IPS-18a (cell line): ENCODE data around the gene MRGPRF.

Source experiments
- H3K27ac ChIP-seq: one replicate; pipeline ENCODE4 v1.5.1; 2013; ENCODE audit warnings: low read length
- H3K27me3 ChIP-seq: one replicate; pipeline ENCODE4 v1.6.1; 2013; ENCODE audit warnings: mild to moderate bottlenecking, low read length; ENCODE audit not compliant: control insufficient read depth, insufficient read depth
- H3K36me3 ChIP-seq: one replicate; pipeline ENCODE4 v1.6.1; 2013; ENCODE audit warnings: low read depth, low read length; ENCODE audit not compliant: control insufficient read depth
- H3K4me1 ChIP-seq: one replicate; pipeline ENCODE4 v1.6.1; 2013; ENCODE audit warnings: low read depth, low read length; ENCODE audit not compliant: control insufficient read depth
- H3K4me3 ChIP-seq: one replicate; pipeline ENCODE4 v1.5.1; 2013; ENCODE audit warnings: low read length
- H3K9ac ChIP-seq: one replicate; pipeline ENCODE4 v1.6.1; 2013; ENCODE audit warnings: mild to moderate bottlenecking, low read length, moderate library complexity
- H3K9me3 ChIP-seq: one replicate; pipeline ENCODE4 v1.6.1; 2013; ENCODE audit warnings: low read depth, low read length; ENCODE audit not compliant: control insufficient read depth

MRGPRF gene

GRCh38 chr11:69012092-69013008 lies 696 bp downstream of the MRGPRF start:
- peak overlapping the region; percentile 47 for H3K4me3 ChIP-seq
- no peaks in the 10 kb centered on the region for H3K36me3 ChIP-seq
- H3K27ac ChIP-seq: no peak overlapping the region
- peaks cover 25% of the 10 kb centered on the region for H3K27me3 ChIP-seq
- peak overlapping the region; percentile 22 for H3K9ac ChIP-seq
- H3K9me3 ChIP-seq: no peaks in the 10 kb centered on the region
- peaks cover 32% of the 10 kb centered on the region for H3K4me1 ChIP-seq

GRCh38 chr11:69011624-69012091 lies 1.4 kb downstream of the MRGPRF start:
- Histone ChIP-seq H3K27ac (no peak overlapping the region), H3K4me1 (peaks cover 32% of the 10 kb centered on the region), H3K36me3 (no peaks in the 10 kb centered on the region), H3K9ac (no peak overlapping the region), H3K4me3 (no peak overlapping the region), H3K9me3 (no peaks in the 10 kb centered on the region), H3K27me3 (peaks cover 25% of the 10 kb centered on the region)

DNA sequence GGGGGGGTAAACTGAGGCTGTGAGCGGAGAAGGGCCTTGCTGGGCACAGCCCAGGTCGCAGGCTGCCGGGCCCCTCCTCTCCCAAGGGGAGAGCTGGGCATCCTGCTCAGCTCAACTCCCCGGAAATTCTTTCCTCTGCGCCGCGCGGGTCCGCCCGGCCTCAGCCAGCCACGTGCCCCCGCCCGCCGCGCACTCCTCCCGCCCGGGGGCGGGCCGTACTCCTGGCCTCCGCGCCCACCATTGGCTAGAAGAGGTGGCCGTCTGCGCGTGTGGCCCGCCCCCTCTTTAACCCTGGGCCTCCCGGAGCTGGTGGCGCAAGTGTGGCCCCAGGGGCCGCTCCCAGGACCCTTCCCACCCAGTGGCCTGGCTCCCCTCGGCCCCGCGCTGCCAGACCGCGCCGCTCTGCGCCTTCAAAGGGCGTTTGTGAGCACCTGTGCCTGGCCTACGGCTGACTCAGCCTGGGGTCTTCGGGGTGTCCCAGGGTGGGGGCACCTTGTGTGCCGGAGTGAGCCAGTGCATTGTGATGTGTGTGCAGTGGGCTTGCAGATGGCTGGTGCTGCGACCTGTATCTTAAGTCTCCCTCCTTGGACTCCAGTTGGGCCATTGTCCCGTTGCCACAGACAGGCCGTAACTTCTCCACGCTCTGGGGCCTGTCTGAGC lies 2.0 kb downstream of the MRGPRF start:
- H3K27me3 ChIP-seq: peaks cover 25% of the 10 kb centered on the region
- H3K27ac ChIP-seq: no peak overlapping the region
- H3K9ac ChIP-seq: no peak overlapping the region
- peaks cover 32% of the 10 kb centered on the region for H3K4me1 ChIP-seq
- peak overlapping the region; percentile 51 for H3K4me3 ChIP-seq
- H3K9me3 ChIP-seq: no peaks in the 10 kb centered on the region
- H3K36me3 ChIP-seq: no peaks in the 10 kb centered on the region

- Histone ChIP-seq H3K9me3 (no peaks in the 10 kb centered on the region), H3K4me3 (peak overlapping the region; percentile 51), H3K4me1 (peaks cover 32% of the 10 kb centered on the region), H3K9ac (no peak overlapping the region), H3K36me3 (no peaks in the 10 kb centered on the region), H3K27me3 (peaks cover 25% of the 10 kb centered on the region), H3K27ac (no peak overlapping the region)
Measured at GRCh38 chr11:69010361-69010891, 2.6 kb downstream of the MRGPRF start.

DNA sequence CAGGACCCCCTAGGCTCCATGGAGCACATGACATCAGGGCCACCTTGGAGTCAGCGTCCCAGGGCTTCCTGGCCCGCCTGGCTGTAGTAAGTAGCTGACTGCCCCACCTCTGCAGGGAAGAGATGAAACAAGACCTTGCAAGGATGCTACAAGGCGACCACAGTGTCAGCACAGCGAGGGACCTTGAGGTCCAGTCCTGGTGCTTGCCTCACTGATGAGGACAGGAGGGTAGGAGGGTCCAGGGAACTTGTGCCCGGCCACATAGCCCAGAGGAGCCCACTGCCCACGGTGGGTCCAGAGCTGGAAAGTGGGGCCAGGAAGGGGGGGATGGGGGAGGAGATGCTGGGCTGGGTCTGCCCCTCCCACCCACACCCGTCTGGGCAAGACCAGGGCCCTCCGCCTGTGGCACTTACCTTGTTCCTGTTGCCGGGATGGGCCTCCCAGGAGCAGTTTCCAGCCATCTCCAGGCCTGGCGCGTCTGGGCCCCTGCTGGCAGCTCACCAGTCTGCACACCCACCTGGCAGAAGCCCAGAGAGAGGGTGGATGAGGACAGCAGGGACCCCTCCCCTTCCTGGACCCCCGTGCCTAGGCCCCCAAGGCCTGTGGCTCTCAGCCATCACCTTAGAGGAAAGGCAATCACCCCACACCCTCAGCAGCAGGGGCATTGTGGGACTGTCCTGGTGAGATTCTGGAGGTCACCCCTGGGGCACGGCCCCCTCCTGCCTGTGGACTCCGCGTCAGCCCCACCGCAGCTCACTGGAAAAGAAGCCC lies 3.4 kb downstream of the MRGPRF start:
- Histone ChIP-seq H3K4me3 (no peak overlapping the region), H3K27me3 (peaks cover 25% of the 10 kb centered on the region), H3K9ac (no peak overlapping the region), H3K36me3 (no peaks in the 10 kb centered on the region), H3K4me1 (peaks cover 31% of the 10 kb centered on the region), H3K9me3 (no peaks in the 10 kb centered on the region), H3K27ac (no peak overlapping the region)

GRCh38 chr11:69008737-69009440 lies 4.2 kb downstream of the MRGPRF start:
- no peak overlapping the region for H3K9ac ChIP-seq
- no peak overlapping the region for H3K4me3 ChIP-seq

DNA sequence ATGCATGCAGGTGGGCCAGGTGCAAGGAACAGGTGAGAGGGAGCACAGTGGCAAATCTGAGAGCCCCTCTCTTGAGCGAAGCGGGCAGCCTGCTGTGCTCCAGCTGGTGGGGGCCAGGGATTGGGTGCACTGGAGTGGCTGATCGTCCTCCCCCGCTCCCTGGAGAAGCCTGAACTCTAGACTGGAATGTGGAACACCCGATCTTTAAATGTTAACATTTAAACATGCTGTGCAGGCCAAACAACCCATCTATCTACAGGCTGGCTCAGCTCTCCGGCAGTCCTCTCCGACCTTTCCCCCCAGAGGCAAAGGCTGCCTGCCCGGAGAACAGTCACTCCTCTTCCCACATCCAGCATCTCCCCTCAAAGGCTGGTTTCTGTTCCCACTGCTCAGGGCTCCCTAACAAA lies 5.1 kb downstream of the MRGPRF start:
- H3K36me3 ChIP-seq: no peaks in the 10 kb centered on the region
- H3K4me1 ChIP-seq: peaks cover 17% of the 10 kb centered on the region
- H3K4me3 ChIP-seq: no peak overlapping the region
- H3K27ac ChIP-seq: no peak overlapping the region
- H3K9me3 ChIP-seq: no peaks in the 10 kb centered on the region
- no peak overlapping the region for H3K9ac ChIP-seq
- H3K27me3 ChIP-seq: peaks cover 15% of the 10 kb centered on the region

More at GRCh38 chr11:69008737-69009440, 4.2 kb downstream of the MRGPRF start:
- peaks cover 20% of the 10 kb centered on the region for H3K27me3 ChIP-seq
- no peaks in the 10 kb centered on the region for H3K9me3 ChIP-seq
- H3K27ac ChIP-seq: no peak overlapping the region
- peaks cover 23% of the 10 kb centered on the region for H3K4me1 ChIP-seq
- H3K36me3 ChIP-seq: no peaks in the 10 kb centered on the region

DNA sequence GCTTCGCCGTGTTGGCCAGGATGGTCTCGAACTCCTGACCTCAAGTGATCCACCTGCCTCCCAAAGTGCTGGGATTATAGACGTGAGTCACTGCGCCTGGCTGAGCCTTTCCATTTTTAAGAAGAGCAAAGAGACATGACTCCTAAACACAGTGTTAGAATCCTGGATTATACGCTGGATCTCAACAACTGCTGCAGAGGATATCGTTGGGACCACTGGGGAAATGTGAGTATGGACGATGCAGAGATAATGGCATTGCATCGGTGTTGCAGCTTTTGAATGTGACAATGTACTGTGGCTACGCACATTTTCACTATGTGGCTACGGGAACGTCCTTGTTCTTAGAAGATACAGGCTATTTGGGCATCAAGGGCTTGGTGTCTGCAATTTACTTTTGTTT lies 6.2 kb downstream of the MRGPRF start:
- no peak overlapping the region for H3K27ac ChIP-seq
- peaks cover 6% of the 10 kb centered on the region for H3K27me3 ChIP-seq
- H3K4me3 ChIP-seq: no peak overlapping the region
- H3K9me3 ChIP-seq: no peaks in the 10 kb centered on the region
- no peaks in the 10 kb centered on the region for H3K36me3 ChIP-seq
- H3K9ac ChIP-seq: no peak overlapping the region
- peaks cover 10% of the 10 kb centered on the region for H3K4me1 ChIP-seq

DNA sequence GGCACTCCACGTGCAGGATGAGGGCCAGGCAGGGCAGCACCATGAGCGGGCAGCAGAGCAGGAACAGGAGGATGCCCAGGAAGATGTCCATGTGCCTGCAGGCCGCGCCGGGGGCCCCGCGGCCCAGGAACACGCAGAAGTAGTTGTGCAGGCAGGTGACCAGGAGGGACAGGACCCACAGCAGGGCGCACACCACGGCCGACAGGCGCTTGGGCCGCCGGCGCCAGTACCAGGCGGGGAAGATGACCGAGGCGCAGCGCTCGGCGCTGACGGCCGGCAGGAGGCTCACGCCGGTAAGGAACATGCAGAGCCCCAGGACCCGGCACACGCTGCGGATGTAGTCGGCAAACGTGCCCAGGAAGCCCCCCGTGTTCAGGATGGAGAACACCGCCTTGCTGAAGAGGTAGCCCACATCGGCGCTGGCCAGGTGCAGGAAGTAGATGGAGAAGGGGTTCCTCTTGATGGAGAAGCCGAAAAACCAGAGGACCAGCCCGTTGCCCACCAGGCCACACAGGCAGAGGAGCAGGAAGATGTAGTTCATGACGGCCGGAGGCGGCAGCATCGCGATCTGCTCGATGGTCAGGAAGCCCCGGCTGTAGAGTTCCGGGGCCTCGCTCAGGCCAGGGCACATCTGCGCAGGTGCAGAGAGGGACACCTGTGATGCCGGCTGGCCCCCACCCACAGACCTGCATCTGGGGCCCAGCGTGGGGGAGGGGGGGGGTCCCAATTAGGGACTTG lies 7.2 kb downstream of the MRGPRF start:
- H3K4me1 ChIP-seq: peaks cover 5% of the 10 kb centered on the region
- no peaks in the 10 kb centered on the region for H3K36me3 ChIP-seq
- H3K4me3 ChIP-seq: no peak overlapping the region
- no peak overlapping the region for H3K27ac ChIP-seq
- no peaks in the 10 kb centered on the region for H3K27me3 ChIP-seq
- H3K9me3 ChIP-seq: no peaks in the 10 kb centered on the region
- no peak overlapping the region for H3K9ac ChIP-seq

DNA sequence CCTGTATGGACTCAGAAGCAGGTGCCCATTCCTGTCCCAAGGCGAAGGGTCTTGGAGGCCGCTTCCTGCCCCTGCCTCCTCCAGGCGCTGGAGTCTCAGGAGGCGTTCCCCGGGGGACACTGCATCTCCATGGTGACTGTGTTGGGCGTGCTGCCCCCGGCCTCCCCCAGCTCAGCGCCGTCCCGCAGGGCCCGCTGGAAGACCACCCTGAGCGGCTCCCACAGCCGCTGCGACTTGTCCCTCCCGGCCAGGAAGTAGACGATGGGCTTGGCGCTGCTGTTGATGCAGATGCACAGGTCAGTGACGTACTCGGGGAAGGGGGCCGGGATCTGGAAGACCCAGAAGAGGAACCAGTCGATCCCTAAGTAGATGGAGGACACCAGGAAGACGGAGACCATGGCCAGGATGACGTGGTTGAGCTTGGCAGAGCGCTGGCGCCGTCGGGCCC lies 7.8 kb downstream of the MRGPRF start:
- no peaks in the 10 kb centered on the region for H3K36me3 ChIP-seq
- H3K4me1 ChIP-seq: no peaks in the 10 kb centered on the region
- H3K9ac ChIP-seq: no peak overlapping the region

More for the DNA sequence above, 7.8 kb downstream of the MRGPRF start:
- Histone ChIP-seq H3K9me3 (no peaks in the 10 kb centered on the region), H3K4me3 (no peak overlapping the region), H3K27me3 (no peaks in the 10 kb centered on the region), H3K27ac (no peak overlapping the region)
